HG02852 (cell line): ENCODE data around the gene GIGYF1.
"Not testable (repeated sequence)": the region's sequence is repeated elsewhere in the genome, so short reads cannot be mapped to it uniquely, and the experiment has no call there.

ENCODE experiments used
- ATAC-seq: cut with Tn5 transposase; IDR thresholded peaks from one replicate; pipeline ENCODE4 v1.9.1; 2021; ENCODE audit warnings: mild to moderate bottlenecking, moderate library complexity; ENCODE audit not compliant: unreplicated experiment

The GIGYF1 gene

GRCh38 chr7:100708395-100708794, 14.3 kb upstream of the GIGYF1 start:
- ATAC-seq: no peak

- ATAC-seq: no peak
These were observed 12.7 kb upstream of the GIGYF1 start for GRCh38 chr7:100706672-100707311.

- peak; percentile 84 for ATAC-seq
These were observed 12.0 kb upstream of the GIGYF1 start, which contains the start of gene POP7 for GRCh38 chr7:100705753-100706671. Gene POP7 (plus strand): TSS chr7:100706121. CDS start chr7:100706831, 710 bp downstream.

- ATAC-seq: peak; percentile 72
These were observed 11.3 kb upstream of the GIGYF1 start for GRCh38 chr7:100705320-100705752.

GRCh38 chr7:100701089-100701488, 7.0 kb upstream of the GIGYF1 start:
- ATAC-seq: not testable (repeated sequence)

GRCh38 chr7:100699018-100699417, 5.0 kb upstream of the GIGYF1 start:
- ATAC-seq: no peak

- no peak for ATAC-seq
These were observed 2.1 kb upstream of the GIGYF1 start for GRCh38 chr7:100696123-100696521.

GRCh38 chr7:100693312-100694097, 545 bp downstream of the GIGYF1 start:
- peak; percentile 27 for ATAC-seq

GRCh38 chr7:100692578-100692961, 1.5 kb downstream of the GIGYF1 start:
- ATAC-seq: no peak

GRCh38 chr7:100691676-100692577, 2.1 kb downstream of the GIGYF1 start:
- ATAC-seq: no peak

GRCh38 chr7:100689230-100690135, 4.6 kb downstream of the GIGYF1 start:
- ATAC-seq: no peak

- ATAC-seq: no peak
These were observed 5.7 kb downstream of the GIGYF1 start for GRCh38 chr7:100688326-100688860.

- no peak for ATAC-seq
These were observed 6.2 kb downstream of the GIGYF1 start for GRCh38 chr7:100687751-100688300.

GRCh38 chr7:100687261-100687660, 6.8 kb downstream of the GIGYF1 start:
- ATAC-seq: no peak

GRCh38 chr7:100686822-100687211, 7.2 kb downstream of the GIGYF1 start:
- ATAC-seq: no peak

- ATAC-seq: no peak
These were observed 7.7 kb downstream of the GIGYF1 start for GRCh38 chr7:100686201-100686821.

GRCh38 chr7:100685631-100686145, 8.4 kb downstream of the GIGYF1 start:
- ATAC-seq: no peak

GRCh38 chr7:100685049-100685605, 8.9 kb downstream of the GIGYF1 start:
- ATAC-seq: no peak
